OCI-LY7 (cell line): ENCODE data around the gene ETV1. TPM values are rescaled to one million over a fixed set of nuclear protein-coding genes. Genes with fewer than 3 reads are reported as not detected.

ENCODE experiments used
- BruUV-seq: library from RNA; stranded (reverse); fragments of 400-500 nt; replicated peaks from 2 replicates; lab custom pipeline; 2021; lab: Mats Ljungman, UMichigan
- CTCF ChIA-PET: fragments of 300-600 bp; sonication (Branson Sonifier 250); formaldehyde crosslinking; loops from one replicate; lab custom pipeline; 2022; ENCODE audit warnings: antibody characterized with exemption; ENCODE audit not compliant: unreplicated experiment; lab: Charles Lee
- POLR2A ChIA-PET: fragments of 300-600 bp; sonication (Branson Sonifier 250); formaldehyde crosslinking; loops from one replicate; lab custom pipeline; 2022; ENCODE audit warnings: antibody characterized with exemption; lab: Charles Lee
- DNase-seq: peaks from one replicate; pipeline ENCODE4 v3.0.0-alpha.2; 2015; ENCODE audit warnings: low spot score
- H2AFZ ChIP-seq: fragments of 200-600 bp; sonication (generic), shearing (Covaris generic); 2 replicates; pipeline ENCODE4 v1.6.1; 2014; ENCODE audit warnings: mild to moderate bottlenecking, antibody characterized with exemption, low read length, moderate library complexity
- H3K27ac ChIP-seq: fragments of 200-600 bp; sonication (generic); 2 replicates; pipeline ENCODE4 v1.5.1; 2014; ENCODE audit warnings: mixed run types, low read depth, mild to moderate bottlenecking, moderate library complexity, low read length, inconsistent platforms; ENCODE audit not compliant: poor library complexity, severe bottlenecking
- H3K36me3 ChIP-seq: fragments of 200-600 bp; sonication (generic); 2 replicates; pipeline ENCODE4 v1.6.1; 2014; ENCODE audit warnings: mild to moderate bottlenecking, antibody characterized with exemption, low read length, moderate library complexity, mixed read lengths; ENCODE audit not compliant: insufficient read depth
- H3K4me1 ChIP-seq: fragments of 200-600 bp; sonication (generic); 2 replicates; pipeline ENCODE4 v1.5.1; 2014; ENCODE audit warnings: mild to moderate bottlenecking, low read length; ENCODE audit not compliant: insufficient read depth, poor library complexity, severe bottlenecking
- H3K4me2 ChIP-seq: fragments of 200-600 bp; sonication (generic); 2 replicates; pipeline ENCODE4 v1.6.1; 2014; ENCODE audit warnings: mild to moderate bottlenecking, low read length
- H3K4me3 ChIP-seq: fragments of 200-600 bp; sonication (generic); 2 replicates; pipeline ENCODE4 v1.5.1; 2014; ENCODE audit warnings: mild to moderate bottlenecking, low read depth, low read length; ENCODE audit not compliant: poor library complexity, severe bottlenecking
- H3K79me2 ChIP-seq: fragments of 200-600 bp; sonication (generic); 2 replicates; pipeline ENCODE4 v1.6.1; 2016; ENCODE audit warnings: low read depth, mild to moderate bottlenecking, low read length, moderate library complexity, mixed read lengths; ENCODE audit not compliant: insufficient read depth
- H3K9me2 ChIP-seq: fragments of 200-600 bp; sonication (generic); 2 replicates; pipeline ENCODE4 v1.6.1; 2016; ENCODE audit warnings: mild to moderate bottlenecking, low read length, mixed read lengths; ENCODE audit not compliant: insufficient read depth
- H3K9me3 ChIP-seq: fragments of 200-600 bp; sonication (generic); 2 replicates; pipeline ENCODE4 v1.6.1; 2014; ENCODE audit warnings: mild to moderate bottlenecking, mixed run types, low read length, mixed read lengths
- H4K20me1 ChIP-seq: fragments of 200-600 bp; sonication (generic); 2 replicates; pipeline ENCODE4 v1.6.1; 2014; ENCODE audit warnings: mild to moderate bottlenecking, antibody characterized with exemption, low read length, moderate library complexity, mixed read lengths; ENCODE audit not compliant: insufficient read depth
- CTCF ChIP-seq: fragments of 200-600 bp; sonication (generic); conservative IDR thresholded peaks from 2 replicates; pipeline ENCODE4 v1.5.1; 2014; ENCODE audit warnings: mild to moderate bottlenecking, antibody characterized with exemption, low read length, moderate library complexity, mixed read lengths
- EZH2phosphoT487 ChIP-seq: fragments of 200-600 bp; sonication (generic); IDR thresholded peaks from 2 replicates; pipeline ENCODE4 v1.6.1; 2018; ENCODE audit warnings: low read depth, borderline replicate concordance, mild to moderate bottlenecking, mixed run types, antibody characterized with exemption, low read length, moderate library complexity, mixed read lengths
- intact Hi-C: fragments of 100-400 bp; cut with micrococcal nuclease; formaldehyde crosslinking; loops from one replicate; pipeline ENCODE4 v1.10.0; 2022; ENCODE audit not compliant: unreplicated experiment
- total RNA-seq, 2 experiments: library from RNA; depleted of rRNA in 1 of 2; stranded (reverse); fragments of >200 nt in 1 of 2; shearing (Covaris generic) in 1 of 2; gene quantifications; 2 replicates each; pipeline ENCODE4 v1.2.3, GENCODE V29; 2014 to 2022

Gene ETV1
- total RNA-seq, 2 experiments from 2014 or later = not detected

GRCh38 chr7:13894954-13895353, 94.5 kb downstream of the ETV1 start:
- CTCF ChIA-PET = no interaction called here
- Histone ChIP-seq H3K4me1 (no peaks in the 10 kb centered on the region), H3K9me3 (no peaks in the 10 kb centered on the region), H2AFZ (no peak overlapping the region), H3K36me3 (no peaks in the 10 kb centered on the region), H3K27ac (no peak overlapping the region), H3K79me2 (no peaks in the 10 kb centered on the region), H4K20me1 (no peaks in the 10 kb centered on the region), H3K4me2 (no peak overlapping the region), H3K4me3 (no peak overlapping the region), H3K9me2 (no peaks in the 10 kb centered on the region)
- DNase-seq = no peak
- TF ChIP-seq EZH2phosphoT487 = no peak
- no peak for TF ChIP-seq CTCF
- BruUV-seq = no TSS peak
- POLR2A ChIA-PET = no interaction called here
- intact Hi-C loops = no loop called here

- Histone ChIP-seq H3K4me1 (no peaks in the 10 kb centered on the region), H3K27ac (no peak overlapping the region), H3K79me2 (no peaks in the 10 kb centered on the region), H3K36me3 (no peaks in the 10 kb centered on the region), H3K4me2 (no peak overlapping the region), H3K9me3 (no peaks in the 10 kb centered on the region), H3K9me2 (no peaks in the 10 kb centered on the region), H2AFZ (no peak overlapping the region), H4K20me1 (no peaks in the 10 kb centered on the region), H3K4me3 (no peak overlapping the region)
- BruUV-seq = no TSS peak
- TF ChIP-seq EZH2phosphoT487 (no peak), CTCF (no peak)
- intact Hi-C loops = no loop called here
- CTCF ChIA-PET = no interaction called here
- POLR2A ChIA-PET = interaction anchor here (0.7 kb wide), 2 partner anchors 390 to 469 kb away, joined by 3 to 4 read pairs; no protein-coding TSS in a partner anchor
- no peak for DNase-seq
Measured at GRCh38 chr7:13894377-13894776, 95.1 kb downstream of the ETV1 start.

GRCh38 chr7:13890793-13891192, 98.7 kb downstream of the ETV1 start:
- ChIA-PET POLR2A (no interaction called here), CTCF (no interaction called here)
- no peak overlapping the region for H3K27ac ChIP-seq
- H4K20me1 ChIP-seq = no peaks in the 10 kb centered on the region
- H2AFZ ChIP-seq = no peak overlapping the region
- H3K4me2 ChIP-seq = no peak overlapping the region
- BruUV-seq = no TSS peak
- H3K9me3 ChIP-seq = no peaks in the 10 kb centered on the region
- TF ChIP-seq CTCF (no peak), EZH2phosphoT487 (no peak)
- no peak for DNase-seq
- intact Hi-C loops = no loop called here
- no peaks in the 10 kb centered on the region for H3K36me3 ChIP-seq
- H3K4me1 ChIP-seq = no peaks in the 10 kb centered on the region
- H3K79me2 ChIP-seq = no peaks in the 10 kb centered on the region
- H3K9me2 ChIP-seq = no peaks in the 10 kb centered on the region
- no peak overlapping the region for H3K4me3 ChIP-seq
